ENCODE data around the gene GP1BB.

Gene GP1BB

GRCh38 chr22:19772673-19773469, 49.5 kb downstream of the GP1BB start:
- no peak for TF ChIP-seq CTCF (IDR thresholded peaks at IDR 0.05; ENCODE audit: poor library complexity, severe bottlenecking)
- ATAC-seq (ENCODE audit: low read depth) (no peak), DNase-seq (ENCODE audit: low spot score) (peak; percentile 37)
- peaks cover under 1% of the 10 kb centered on the region for H3K9me3 ChIP-seq (ENCODE audit: severe bottlenecking)
- no peaks in the 10 kb centered on the region for H3K36me3 ChIP-seq (ENCODE audit: low read depth)
- H3K27me3 ChIP-seq (ENCODE audit: insufficient read depth, poor library complexity, severe bottlenecking): no peaks in the 10 kb centered on the region
- H3K4me1 ChIP-seq (ENCODE audit: insufficient read depth, poor library complexity, severe bottlenecking): no peaks in the 10 kb centered on the region
- H3K27ac ChIP-seq (ENCODE audit: poor library complexity, severe bottlenecking): no peak overlapping the region
- H3K4me3 ChIP-seq (ENCODE audit: severe bottlenecking): no peak overlapping the region

GRCh38 chr22:19773470-19774040, 50.2 kb downstream of the GP1BB start:
- no peak overlapping the region for H3K27ac ChIP-seq (ENCODE audit: poor library complexity, severe bottlenecking)
- no peak for TF ChIP-seq CTCF (IDR thresholded peaks at IDR 0.05; ENCODE audit: poor library complexity, severe bottlenecking)
- ATAC-seq (ENCODE audit: low read depth) (no peak), DNase-seq (ENCODE audit: low spot score) (peak; percentile 30)
- peaks cover 2% of the 10 kb centered on the region for H3K9me3 ChIP-seq (ENCODE audit: severe bottlenecking)
- H3K36me3 ChIP-seq (ENCODE audit: low read depth): no peaks in the 10 kb centered on the region
- no peak overlapping the region for H3K4me3 ChIP-seq (ENCODE audit: severe bottlenecking)
- no peaks in the 10 kb centered on the region for H3K4me1 ChIP-seq (ENCODE audit: insufficient read depth, poor library complexity, severe bottlenecking)
- no peaks in the 10 kb centered on the region for H3K27me3 ChIP-seq (ENCODE audit: insufficient read depth, poor library complexity, severe bottlenecking)

Data from RWPE2 (cell line).